MCF 10A (cell line): ENCODE results near the gene CLEC16A. TPM values are rescaled to one million over a fixed set of nuclear protein-coding genes. Genes with fewer than 3 reads are reported as not detected.

ENCODE experiments used
- BruUV-seq: library from RNA; stranded (reverse); fragments of 400-500 nt; replicated peaks from 2 replicates; lab custom pipeline; 2021; lab: Mats Ljungman, UMichigan
- CTCF ChIA-PET: fragments of 300-600 bp; sonication (Branson Sonifier 250); formaldehyde crosslinking; extraction: SDS; loops from one replicate; lab custom pipeline; 2021; ENCODE audit warnings: antibody characterized with exemption, inconsistent platforms; lab: Yijun Ruan, JAX
- POLR2A ChIA-PET: fragments of 300-600, 350-650 bp; sonication (Branson Sonifier 250); formaldehyde crosslinking; extraction: SDS; loops from one replicate; lab custom pipeline; 2020; ENCODE audit warnings: antibody characterized with exemption, inconsistent platforms; lab: Yijun Ruan, JAX
- DNase-seq: peaks from one replicate; pipeline ENCODE4 v3.0.0-alpha.2; 2018; ENCODE audit not compliant: unreplicated experiment
- H3K27ac Mint-ChIP-seq: one replicate; pipeline ENCODE4 v1.8.0; 2022; ENCODE audit warnings: mild to moderate bottlenecking, low read depth, mixed read lengths; ENCODE audit not compliant: unreplicated experiment
- H3K27me3 Mint-ChIP-seq: one replicate; pipeline ENCODE4 v1.8.0; 2022; ENCODE audit warnings: mixed read lengths; ENCODE audit not compliant: insufficient read depth, unreplicated experiment
- H3K36me3 Mint-ChIP-seq: one replicate; pipeline ENCODE4 v1.8.0; 2022; ENCODE audit warnings: mild to moderate bottlenecking, moderate library complexity, mixed read lengths; ENCODE audit not compliant: insufficient read depth, unreplicated experiment
- H3K4me1 Mint-ChIP-seq: one replicate; pipeline ENCODE4 v1.8.0; 2022; ENCODE audit warnings: mixed read lengths; ENCODE audit not compliant: insufficient read depth, unreplicated experiment
- H3K4me3 Mint-ChIP-seq: one replicate; pipeline ENCODE4 v1.8.0; 2022; ENCODE audit warnings: mild to moderate bottlenecking, moderate library complexity, mixed read lengths; ENCODE audit not compliant: unreplicated experiment
- H3K9me3 Mint-ChIP-seq: one replicate; pipeline ENCODE4 v1.8.0; 2022; ENCODE audit warnings: mixed read lengths; ENCODE audit not compliant: unreplicated experiment
- intact Hi-C: fragments of 100-400 bp; cut with micrococcal nuclease; formaldehyde crosslinking; loops from 2 replicates; pipeline ENCODE4 v1.14.1; 2022
- total RNA-seq: library from RNA; stranded (reverse); gene quantifications from 2 replicates; pipeline ENCODE4 v1.2.3, GENCODE V29; 2022
- TF ChIP-seq, protein P1 (sequence below): fragments of 200-600 bp; IDR thresholded peaks from one replicate; pipeline ENCODE4 v1.8.0; 2022; ENCODE audit warnings: antibody characterized with exemption, mild to moderate bottlenecking; ENCODE audit not compliant: unreplicated experiment

Gene CLEC16A
- total RNA-seq, 1 experiment from 2014 or later: 32.4 TPM

- no peak for DNase-seq
- CTCF ChIA-PET: interaction anchor here (1.0 kb wide), 2 partner anchors 13 to 103 kb away, joined by 3 to 5 read pairs; no protein-coding TSS in a partner anchor
- TF ChIP-seq, protein P1, sequence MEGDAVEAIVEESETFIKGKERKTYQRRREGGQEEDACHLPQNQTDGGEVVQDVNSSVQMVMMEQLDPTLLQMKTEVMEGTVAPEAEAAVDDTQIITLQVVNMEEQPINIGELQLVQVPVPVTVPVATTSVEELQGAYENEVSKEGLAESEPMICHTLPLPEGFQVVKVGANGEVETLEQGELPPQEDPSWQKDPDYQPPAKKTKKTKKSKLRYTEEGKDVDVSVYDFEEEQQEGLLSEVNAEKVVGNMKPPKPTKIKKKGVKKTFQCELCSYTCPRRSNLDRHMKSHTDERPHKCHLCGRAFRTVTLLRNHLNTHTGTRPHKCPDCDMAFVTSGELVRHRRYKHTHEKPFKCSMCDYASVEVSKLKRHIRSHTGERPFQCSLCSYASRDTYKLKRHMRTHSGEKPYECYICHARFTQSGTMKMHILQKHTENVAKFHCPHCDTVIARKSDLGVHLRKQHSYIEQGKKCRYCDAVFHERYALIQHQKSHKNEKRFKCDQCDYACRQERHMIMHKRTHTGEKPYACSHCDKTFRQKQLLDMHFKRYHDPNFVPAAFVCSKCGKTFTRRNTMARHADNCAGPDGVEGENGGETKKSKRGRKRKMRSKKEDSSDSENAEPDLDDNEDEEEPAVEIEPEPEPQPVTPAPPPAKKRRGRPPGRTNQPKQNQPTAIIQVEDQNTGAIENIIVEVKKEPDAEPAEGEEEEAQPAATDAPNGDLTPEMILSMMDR: no peak
- Mint-ChIP-seq H3K27ac (no peak overlapping the region), H3K4me1 (no peaks in the 10 kb centered on the region), H3K27me3 (no peaks in the 10 kb centered on the region), H3K9me3 (no peaks in the 10 kb centered on the region), H3K4me3 (no peak overlapping the region), H3K36me3 (peaks cover 13% of the 10 kb centered on the region)
- intact Hi-C loops: no loop called here
- no TSS peak for BruUV-seq
- POLR2A ChIA-PET: interaction anchor here (1.0 kb wide), 1 partner anchor 101 kb away, joined by 3 read pairs; the partner anchor contains the start of gene SOCS1
Observed at GRCh38 chr16:11155284-11155806, 211.0 kb downstream of the CLEC16A start.

GRCh38 chr16:11156401-11156800 lies 212.0 kb downstream of the CLEC16A start:
- Mint-ChIP-seq H3K4me1 (no peaks in the 10 kb centered on the region), H3K36me3 (peaks cover 11% of the 10 kb centered on the region), H3K27ac (no peak overlapping the region), H3K27me3 (no peaks in the 10 kb centered on the region), H3K4me3 (no peak overlapping the region), H3K9me3 (no peaks in the 10 kb centered on the region)
- ChIA-PET POLR2A (no interaction called here), CTCF (interaction anchor here (0.6 kb wide), 1 partner anchor 52 kb away, joined by 3 read pairs; no protein-coding TSS in a partner anchor)
- no peak for DNase-seq
- intact Hi-C loops: no loop called here
- TF ChIP-seq, protein P1: no peak
- no TSS peak for BruUV-seq

DNA sequence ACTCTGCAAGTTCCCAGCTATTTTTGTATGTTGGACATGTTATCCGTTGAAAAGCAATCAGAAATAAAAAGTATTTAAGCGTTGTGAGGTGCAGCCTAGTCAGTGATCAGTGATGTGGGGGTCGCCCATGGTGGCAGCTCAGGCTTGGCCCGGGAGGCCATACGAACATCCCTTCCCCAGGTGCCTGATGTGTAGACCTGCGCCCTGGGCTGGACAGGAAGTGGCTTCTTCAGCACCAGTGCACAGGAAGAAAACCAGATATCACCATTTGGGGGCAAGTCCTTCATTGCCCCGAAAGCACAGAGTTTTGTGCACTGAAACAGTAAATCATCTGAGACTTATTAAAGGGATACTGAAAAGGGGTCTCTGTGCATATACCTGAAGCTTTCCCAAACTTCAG lies 212.8 kb downstream of the CLEC16A start:
- POLR2A ChIA-PET: no interaction called here
- BruUV-seq: no TSS peak
- no peak for DNase-seq
- Mint-ChIP-seq H3K27ac (no peak overlapping the region), H3K4me1 (no peaks in the 10 kb centered on the region), H3K27me3 (no peaks in the 10 kb centered on the region), H3K36me3 (peaks cover 11% of the 10 kb centered on the region), H3K4me3 (no peak overlapping the region), H3K9me3 (no peaks in the 10 kb centered on the region)
- CTCF ChIA-PET: interaction anchor here (1.0 kb wide), 2 partner anchors 193 to 194 kb away, joined by 3 to 4 read pairs; no protein-coding TSS in a partner anchor
- intact Hi-C loops: no loop called here
- TF ChIP-seq, protein P1: no peak

GRCh38 chr16:11158018-11158417 lies 213.7 kb downstream of the CLEC16A start:
- no peak for DNase-seq
- Mint-ChIP-seq H3K4me1 (no peaks in the 10 kb centered on the region), H3K4me3 (no peak overlapping the region), H3K36me3 (peaks cover 11% of the 10 kb centered on the region), H3K27me3 (no peaks in the 10 kb centered on the region), H3K9me3 (no peaks in the 10 kb centered on the region), H3K27ac (no peak overlapping the region)
- no TSS peak for BruUV-seq
- TF ChIP-seq, protein P1: no peak
- ChIA-PET POLR2A (no interaction called here), CTCF (interaction anchor here (1.0 kb wide), 1 partner anchor 194 kb away, joined by 4 read pairs; no protein-coding TSS in a partner anchor)
- intact Hi-C loops: no loop called here
